AML-193 (cell line): ENCODE measurements around the gene NCAM2.

Experiments used
- DNase-seq, 2 experiments: peaks; one replicate each; lab custom pipeline; 2025; lab: John Stamatoyannopoulos, UW

The NCAM2 gene

GRCh38 chr21:21175798-21176334, 177.7 kb downstream of the NCAM2 start:
- no peak for DNase-seq

- DNase-seq = no peak
Measured at GRCh38 chr21:21177353-21177986, 179.3 kb downstream of the NCAM2 start.

GRCh38 chr21:21179619-21180298, 181.6 kb downstream of the NCAM2 start:
- no peak for DNase-seq

GRCh38 chr21:21182401-21183010, 184.3 kb downstream of the NCAM2 start:
- no peak for DNase-seq

GRCh38 chr21:21183092-21183491, 184.9 kb downstream of the NCAM2 start:
- no peak for DNase-seq

GRCh38 chr21:21184771-21185528, 186.7 kb downstream of the NCAM2 start:
- DNase-seq = no peak

- DNase-seq = no peak
Measured at GRCh38 chr21:21187579-21187978, 189.4 kb downstream of the NCAM2 start.

- DNase-seq = no peak
Measured at GRCh38 chr21:21188513-21189195, 190.4 kb downstream of the NCAM2 start.

- no peak for DNase-seq
Measured at GRCh38 chr21:21195417-21195943, 197.3 kb downstream of the NCAM2 start.

- no peak for DNase-seq
Measured at GRCh38 chr21:21196087-21196486, 197.9 kb downstream of the NCAM2 start.

- DNase-seq = no peak
Measured at GRCh38 chr21:21196848-21197247, 198.6 kb downstream of the NCAM2 start.

GRCh38 chr21:21199342-21200102, 201.3 kb downstream of the NCAM2 start:
- DNase-seq = no peak

- no peak for DNase-seq
Measured at GRCh38 chr21:21200103-21200938, 202.1 kb downstream of the NCAM2 start.

GRCh38 chr21:21200939-21201615, 202.9 kb downstream of the NCAM2 start:
- DNase-seq = no peak

GRCh38 chr21:21203822-21204339, 205.7 kb downstream of the NCAM2 start:
- DNase-seq = no peak

- no peak for DNase-seq
Measured at GRCh38 chr21:21204366-21204996, 206.3 kb downstream of the NCAM2 start.

- no peak for DNase-seq
Measured at GRCh38 chr21:21205604-21206003, 207.4 kb downstream of the NCAM2 start.

GRCh38 chr21:21210552-21210951, 212.3 kb downstream of the NCAM2 start:
- no peak for DNase-seq

GRCh38 chr21:21213297-21213696, 215.1 kb downstream of the NCAM2 start:
- DNase-seq = no peak
